ENCODE data around the gene FFAR4. TPM values are rescaled to one million over a fixed set of nuclear protein-coding genes. Genes with fewer than 3 reads are reported as not detected.

Gene FFAR4
- total RNA-seq, 1 experiment from 2014 or later: not detected

GRCh38 chr10:93565446-93565845 is 1.0 kb upstream of the FFAR4 start:
- no peak overlapping the region for H3K4me2 ChIP-seq (ENCODE audit: low read depth, low read length, poor library complexity, severe bottlenecking)

GRCh38 chr10:93567277-93568104 is 1.0 kb downstream of the FFAR4 start:
- H4K20me1 ChIP-seq (ENCODE audit: insufficient read depth, low read depth, low read length): no peaks in the 10 kb centered on the region
- no peaks in the 10 kb centered on the region for H3K79me2 ChIP-seq (ENCODE audit: low read length)
- no peaks in the 10 kb centered on the region for H3K36me3 ChIP-seq (ENCODE audit: insufficient read depth, low read length)
- no peaks in the 10 kb centered on the region for H3K4me1 ChIP-seq (ENCODE audit: low read length)
- H3K4me3 ChIP-seq (ENCODE audit: low read length): no peak overlapping the region
- H3K9me3 ChIP-seq (ENCODE audit: low read length): no peaks in the 10 kb centered on the region
- H3K4me2 ChIP-seq (ENCODE audit: low read depth, low read length, poor library complexity, severe bottlenecking): no peak overlapping the region
- H3K9ac ChIP-seq (ENCODE audit: low read length): no peak overlapping the region
- DNase-seq: no peak
- no peaks in the 10 kb centered on the region for H3K9me2 ChIP-seq (replicated peaks; ENCODE audit: insufficient read depth, low read length)
- H2AFZ ChIP-seq (ENCODE audit: low read length): no peak overlapping the region
- no peaks in the 10 kb centered on the region for H3K27me3 ChIP-seq (ENCODE audit: low read length)
- H3K27ac ChIP-seq (ENCODE audit: low read length): no peak overlapping the region

More at GRCh38 chr10:93565446-93565845, 1.0 kb upstream of the FFAR4 start:
- Histone ChIP-seq H3K27ac (ENCODE audit: low read length) (no peak overlapping the region), H4K20me1 (ENCODE audit: insufficient read depth, low read depth, low read length) (no peaks in the 10 kb centered on the region), H2AFZ (ENCODE audit: low read length) (no peak overlapping the region), H3K4me3 (ENCODE audit: low read length) (no peak overlapping the region), H3K4me1 (ENCODE audit: low read length) (no peaks in the 10 kb centered on the region), H3K9me2 (replicated peaks; ENCODE audit: insufficient read depth, low read length) (no peaks in the 10 kb centered on the region), H3K9ac (ENCODE audit: low read length) (no peak overlapping the region), H3K27me3 (ENCODE audit: low read length) (no peaks in the 10 kb centered on the region), H3K79me2 (ENCODE audit: low read length) (no peaks in the 10 kb centered on the region), H3K9me3 (ENCODE audit: low read length) (no peaks in the 10 kb centered on the region), H3K36me3 (ENCODE audit: insufficient read depth, low read length) (no peaks in the 10 kb centered on the region)
- no peak for DNase-seq

GRCh38 chr10:93568105-93568390 is 1.6 kb downstream of the FFAR4 start:
- H2AFZ ChIP-seq (ENCODE audit: low read length): no peak overlapping the region
- H3K9me2 ChIP-seq (replicated peaks; ENCODE audit: insufficient read depth, low read length): no peaks in the 10 kb centered on the region
- H3K9me3 ChIP-seq (ENCODE audit: low read length): no peaks in the 10 kb centered on the region
- DNase-seq: no peak
- H4K20me1 ChIP-seq (ENCODE audit: insufficient read depth, low read depth, low read length): no peaks in the 10 kb centered on the region
- H3K9ac ChIP-seq (ENCODE audit: low read length): no peak overlapping the region
- H3K27me3 ChIP-seq (ENCODE audit: low read length): no peaks in the 10 kb centered on the region
- no peaks in the 10 kb centered on the region for H3K4me1 ChIP-seq (ENCODE audit: low read length)
- H3K27ac ChIP-seq (ENCODE audit: low read length): no peak overlapping the region
- no peaks in the 10 kb centered on the region for H3K79me2 ChIP-seq (ENCODE audit: low read length)
- no peak overlapping the region for H3K4me3 ChIP-seq (ENCODE audit: low read length)
- H3K4me2 ChIP-seq (ENCODE audit: low read depth, low read length, poor library complexity, severe bottlenecking): no peak overlapping the region
- H3K36me3 ChIP-seq (ENCODE audit: insufficient read depth, low read length): no peaks in the 10 kb centered on the region

DNA sequence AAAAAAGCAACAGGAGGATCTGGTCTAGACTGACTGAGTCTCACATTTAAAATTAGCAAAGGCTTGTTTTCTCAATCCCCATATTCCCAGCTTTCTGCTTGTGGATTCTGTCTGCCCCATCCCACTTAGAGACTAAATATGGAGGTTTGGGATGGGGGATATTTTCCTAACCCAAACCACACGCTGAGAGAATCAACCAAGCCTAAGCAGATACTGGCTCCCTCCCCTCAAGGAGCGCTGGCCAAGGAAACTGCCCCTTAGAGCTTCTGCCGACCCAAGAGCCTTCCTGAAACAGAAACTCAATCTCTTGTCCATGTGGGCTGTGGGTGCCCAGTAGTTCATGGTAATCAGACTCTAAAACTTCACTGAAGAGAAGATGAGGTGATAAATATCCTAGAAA is 3.9 kb downstream of the FFAR4 start:
- DNase-seq: no peak
- Histone ChIP-seq H3K4me2 (ENCODE audit: low read depth, low read length, poor library complexity, severe bottlenecking) (no peak overlapping the region), H3K27ac (ENCODE audit: low read length) (no peak overlapping the region), H3K27me3 (ENCODE audit: low read length) (no peaks in the 10 kb centered on the region), H4K20me1 (ENCODE audit: insufficient read depth, low read depth, low read length) (no peaks in the 10 kb centered on the region), H3K79me2 (ENCODE audit: low read length) (no peaks in the 10 kb centered on the region), H3K36me3 (ENCODE audit: insufficient read depth, low read length) (no peaks in the 10 kb centered on the region), H3K9me3 (ENCODE audit: low read length) (no peaks in the 10 kb centered on the region), H3K4me3 (ENCODE audit: low read length) (no peak overlapping the region), H3K9ac (ENCODE audit: low read length) (no peak overlapping the region), H3K9me2 (replicated peaks; ENCODE audit: insufficient read depth, low read length) (no peaks in the 10 kb centered on the region), H2AFZ (ENCODE audit: low read length) (no peak overlapping the region), H3K4me1 (ENCODE audit: low read length) (no peaks in the 10 kb centered on the region)

DNA sequence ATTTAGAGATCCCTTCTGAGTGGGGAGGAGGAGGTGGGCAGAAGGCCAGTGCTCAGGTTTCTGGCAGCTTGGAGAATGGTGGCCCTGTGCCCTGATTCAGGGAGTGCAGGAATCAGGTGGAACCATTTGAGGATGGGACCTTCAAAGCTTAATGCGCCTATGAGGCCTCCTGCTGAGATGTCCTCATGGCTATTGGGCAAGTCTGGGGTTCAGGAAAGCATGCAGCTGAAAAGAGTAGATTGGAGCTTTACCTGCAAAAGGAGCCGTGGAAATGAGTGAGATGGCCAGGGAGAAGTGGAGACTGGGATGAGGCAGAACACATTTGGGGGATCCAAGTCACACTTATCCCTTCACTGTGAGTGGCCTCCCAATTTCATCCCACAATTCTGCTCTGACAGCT is 6.1 kb downstream of the FFAR4 start:
- no peak overlapping the region for H3K27ac ChIP-seq (ENCODE audit: low read length)

GRCh38 chr10:93573051-93573909 is 6.8 kb downstream of the FFAR4 start:
- Histone ChIP-seq H3K9ac (ENCODE audit: low read length) (no peak overlapping the region), H3K27me3 (ENCODE audit: low read length) (no peaks in the 10 kb centered on the region), H3K36me3 (ENCODE audit: insufficient read depth, low read length) (no peaks in the 10 kb centered on the region), H3K27ac (ENCODE audit: low read length) (no peak overlapping the region), H2AFZ (ENCODE audit: low read length) (no peak overlapping the region), H4K20me1 (ENCODE audit: insufficient read depth, low read depth, low read length) (no peaks in the 10 kb centered on the region), H3K4me3 (ENCODE audit: low read length) (no peak overlapping the region), H3K4me2 (ENCODE audit: low read depth, low read length, poor library complexity, severe bottlenecking) (no peak overlapping the region), H3K9me2 (replicated peaks; ENCODE audit: insufficient read depth, low read length) (no peaks in the 10 kb centered on the region), H3K9me3 (ENCODE audit: low read length) (no peaks in the 10 kb centered on the region), H3K4me1 (ENCODE audit: low read length) (no peaks in the 10 kb centered on the region), H3K79me2 (ENCODE audit: low read length) (no peaks in the 10 kb centered on the region)
- no peak for DNase-seq

More for the DNA sequence above, 6.1 kb downstream of the FFAR4 start:
- Histone ChIP-seq H3K9me2 (replicated peaks; ENCODE audit: insufficient read depth, low read length) (no peaks in the 10 kb centered on the region), H4K20me1 (ENCODE audit: insufficient read depth, low read depth, low read length) (no peaks in the 10 kb centered on the region), H3K4me3 (ENCODE audit: low read length) (no peak overlapping the region), H3K79me2 (ENCODE audit: low read length) (no peaks in the 10 kb centered on the region), H3K27me3 (ENCODE audit: low read length) (no peaks in the 10 kb centered on the region), H3K9ac (ENCODE audit: low read length) (no peak overlapping the region), H3K4me1 (ENCODE audit: low read length) (no peaks in the 10 kb centered on the region), H3K9me3 (ENCODE audit: low read length) (no peaks in the 10 kb centered on the region), H3K36me3 (ENCODE audit: insufficient read depth, low read length) (no peaks in the 10 kb centered on the region), H2AFZ (ENCODE audit: low read length) (no peak overlapping the region), H3K4me2 (ENCODE audit: low read depth, low read length, poor library complexity, severe bottlenecking) (no peak overlapping the region)
- no peak for DNase-seq

GRCh38 chr10:93573924-93574323 is 7.5 kb downstream of the FFAR4 start:
- Histone ChIP-seq H3K4me1 (ENCODE audit: low read length) (no peaks in the 10 kb centered on the region), H3K4me2 (ENCODE audit: low read depth, low read length, poor library complexity, severe bottlenecking) (no peak overlapping the region), H3K36me3 (ENCODE audit: insufficient read depth, low read length) (no peaks in the 10 kb centered on the region), H3K27ac (ENCODE audit: low read length) (no peak overlapping the region), H3K27me3 (ENCODE audit: low read length) (no peaks in the 10 kb centered on the region), H4K20me1 (ENCODE audit: insufficient read depth, low read depth, low read length) (no peaks in the 10 kb centered on the region), H3K9me3 (ENCODE audit: low read length) (no peaks in the 10 kb centered on the region), H3K9me2 (replicated peaks; ENCODE audit: insufficient read depth, low read length) (no peaks in the 10 kb centered on the region), H3K4me3 (ENCODE audit: low read length) (no peak overlapping the region), H3K9ac (ENCODE audit: low read length) (no peak overlapping the region), H3K79me2 (ENCODE audit: low read length) (no peaks in the 10 kb centered on the region), H2AFZ (ENCODE audit: low read length) (no peak overlapping the region)
- no peak for DNase-seq

- H2AFZ ChIP-seq (ENCODE audit: low read length): no peak overlapping the region
- DNase-seq: no peak
- no peaks in the 10 kb centered on the region for H3K9me2 ChIP-seq (replicated peaks; ENCODE audit: insufficient read depth, low read length)
- no peaks in the 10 kb centered on the region for H3K4me1 ChIP-seq (ENCODE audit: low read length)
- no peaks in the 10 kb centered on the region for H3K79me2 ChIP-seq (ENCODE audit: low read length)
- H3K27ac ChIP-seq (ENCODE audit: low read length): no peak overlapping the region
- no peaks in the 10 kb centered on the region for H3K36me3 ChIP-seq (ENCODE audit: insufficient read depth, low read length)
- H3K9me3 ChIP-seq (ENCODE audit: low read length): no peaks in the 10 kb centered on the region
- no peaks in the 10 kb centered on the region for H4K20me1 ChIP-seq (ENCODE audit: insufficient read depth, low read depth, low read length)
- no peak overlapping the region for H3K4me3 ChIP-seq (ENCODE audit: low read length)
- H3K27me3 ChIP-seq (ENCODE audit: low read length): no peaks in the 10 kb centered on the region
- H3K4me2 ChIP-seq (ENCODE audit: low read depth, low read length, poor library complexity, severe bottlenecking): no peak overlapping the region
- no peak overlapping the region for H3K9ac ChIP-seq (ENCODE audit: low read length)
Observed at GRCh38 chr10:93576888-93577287, 10.4 kb downstream of the FFAR4 start.
